Coronary artery (tissue), 2 donors: Measurements from ENCODE around the gene MYG1.

Experiments
- DNase-seq: peaks from one replicate; pipeline ENCODE4 v3.0.0-alpha.2; 2017; ENCODE audit warnings: low spot score
- H3K27ac ChIP-seq, 2 donors: fragments of 200-600 bp; sonication (generic); one replicate each; pipeline ENCODE4 v1.5.1; 2016 to 2019
- H3K4me3 ChIP-seq: fragments of 200-600 bp; sonication (generic); 2 replicates; pipeline ENCODE4 v1.5.1; 2016; ENCODE audit warnings: mild to moderate bottlenecking, moderate library complexity
- TF ChIP-seq, protein P1 (sequence below): fragments of 200-600 bp; sonication (generic); IDR thresholded peaks from one replicate; pipeline ENCODE4 v1.5.1; 2019; ENCODE audit warnings: antibody characterized with exemption

The MYG1 gene

DNA sequence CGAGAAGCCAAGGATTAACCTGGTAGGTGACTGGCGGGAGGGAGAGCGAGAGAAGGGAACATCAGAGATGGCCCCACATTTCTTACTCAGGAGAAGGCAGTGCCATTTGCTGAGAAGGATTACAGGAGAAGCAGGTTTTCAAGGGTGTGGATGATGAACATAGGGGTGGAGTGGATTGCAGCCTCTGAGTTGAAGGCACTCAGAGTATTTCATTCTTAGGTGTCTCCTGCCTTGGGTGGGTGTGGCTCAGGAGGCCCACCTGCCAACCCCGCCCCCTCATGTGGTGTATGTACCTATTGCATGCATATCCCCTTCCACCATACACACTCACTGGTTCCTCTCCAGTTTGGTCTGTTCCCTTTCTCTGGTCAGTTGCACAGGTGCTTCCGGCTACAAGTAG lies 25.1 kb upstream of the MYG1 start:
- TF ChIP-seq, protein P1, sequence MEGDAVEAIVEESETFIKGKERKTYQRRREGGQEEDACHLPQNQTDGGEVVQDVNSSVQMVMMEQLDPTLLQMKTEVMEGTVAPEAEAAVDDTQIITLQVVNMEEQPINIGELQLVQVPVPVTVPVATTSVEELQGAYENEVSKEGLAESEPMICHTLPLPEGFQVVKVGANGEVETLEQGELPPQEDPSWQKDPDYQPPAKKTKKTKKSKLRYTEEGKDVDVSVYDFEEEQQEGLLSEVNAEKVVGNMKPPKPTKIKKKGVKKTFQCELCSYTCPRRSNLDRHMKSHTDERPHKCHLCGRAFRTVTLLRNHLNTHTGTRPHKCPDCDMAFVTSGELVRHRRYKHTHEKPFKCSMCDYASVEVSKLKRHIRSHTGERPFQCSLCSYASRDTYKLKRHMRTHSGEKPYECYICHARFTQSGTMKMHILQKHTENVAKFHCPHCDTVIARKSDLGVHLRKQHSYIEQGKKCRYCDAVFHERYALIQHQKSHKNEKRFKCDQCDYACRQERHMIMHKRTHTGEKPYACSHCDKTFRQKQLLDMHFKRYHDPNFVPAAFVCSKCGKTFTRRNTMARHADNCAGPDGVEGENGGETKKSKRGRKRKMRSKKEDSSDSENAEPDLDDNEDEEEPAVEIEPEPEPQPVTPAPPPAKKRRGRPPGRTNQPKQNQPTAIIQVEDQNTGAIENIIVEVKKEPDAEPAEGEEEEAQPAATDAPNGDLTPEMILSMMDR, result no peak
- H3K27ac ChIP-seq, result no peak overlapping the region
- DNase-seq, result no peak
- H3K4me3 ChIP-seq, result no peak overlapping the region

GRCh38 chr12:53276511-53276910 lies 23.0 kb upstream of the MYG1 start:
- DNase-seq, result no peak
- Histone ChIP-seq H3K4me3 (no peak overlapping the region), H3K27ac (no peak overlapping the region)
- TF ChIP-seq, protein P1, result no peak

- TF ChIP-seq, protein P1, result no peak
- DNase-seq, result no peak
These were observed 21.5 kb upstream of the MYG1 start for GRCh38 chr12:53277981-53278380.

GRCh38 chr12:53279283-53279869 lies 20.1 kb upstream of the MYG1 start:
- TF ChIP-seq, protein P1, result no peak
- DNase-seq, result no peak
- Histone ChIP-seq H3K27ac (no peak overlapping the region), H3K4me3 (no peak overlapping the region)

More at GRCh38 chr12:53277981-53278380, 21.5 kb upstream of the MYG1 start:
- H3K4me3 ChIP-seq, result no peak overlapping the region
- no peak overlapping the region for H3K27ac ChIP-seq

DNA sequence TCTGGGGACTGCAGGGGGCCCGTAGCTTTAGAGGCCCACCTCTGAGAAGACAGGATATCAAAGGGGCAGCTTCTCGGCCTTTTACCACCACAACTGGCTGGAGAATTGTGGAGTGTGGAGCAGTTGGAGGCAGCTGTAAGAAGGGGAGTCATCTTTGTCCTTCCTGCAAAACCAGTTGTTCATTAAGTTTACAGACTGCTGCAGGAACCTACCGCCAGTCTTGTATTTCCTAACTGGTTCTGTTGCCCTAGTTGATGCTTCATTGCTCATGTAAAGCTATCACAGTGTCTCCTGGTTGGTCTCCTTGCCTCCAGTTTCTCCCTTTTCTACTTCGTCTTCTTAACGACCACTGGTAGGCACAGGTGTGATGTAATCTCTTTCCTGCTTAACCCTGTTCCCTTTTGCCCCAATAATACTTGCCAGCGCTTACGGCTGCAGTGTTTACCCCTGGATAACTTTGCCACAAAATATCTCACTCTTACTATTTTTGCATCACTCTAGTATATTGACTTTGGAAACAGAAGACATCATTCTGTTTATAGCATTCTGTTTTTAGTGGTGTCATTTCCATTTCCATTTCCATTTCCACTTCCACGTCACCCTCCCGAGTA lies 19.5 kb upstream of the MYG1 start:
- DNase-seq, result no peak
- H3K4me3 ChIP-seq, result no peak overlapping the region
- TF ChIP-seq, protein P1, result no peak
- H3K27ac ChIP-seq, result no peak overlapping the region

DNA sequence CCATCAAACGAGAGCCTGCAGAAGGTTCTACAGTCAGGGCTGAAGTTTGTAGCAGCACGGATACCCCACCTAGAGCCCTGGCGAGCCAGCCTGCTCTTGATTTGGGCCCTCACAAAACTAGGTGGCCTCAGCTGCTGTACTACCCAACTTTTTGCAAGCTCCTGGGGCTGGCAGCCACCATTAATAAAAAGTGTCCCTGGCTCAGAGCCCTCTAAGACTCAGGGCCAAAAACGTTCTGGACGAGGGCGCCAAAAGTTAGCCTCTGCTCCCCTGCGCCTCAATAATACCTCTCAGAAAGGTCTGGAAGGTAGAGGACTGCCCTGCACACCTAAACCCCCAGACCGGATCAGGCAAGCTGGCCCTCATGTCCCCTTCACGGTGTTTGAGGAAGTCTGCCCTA lies 13.0 kb upstream of the MYG1 start:
- DNase-seq, result no peak
- H3K27ac ChIP-seq, result no peak overlapping the region
- TF ChIP-seq, protein P1, result no peak

GRCh38 chr12:53287741-53288216 lies 11.7 kb upstream of the MYG1 start:
- Histone ChIP-seq H3K27ac (no peak overlapping the region), H3K4me3 (no peak overlapping the region)
- TF ChIP-seq, protein P1, result peak; percentile 33
- no peak for DNase-seq

More for the DNA sequence above, 13.0 kb upstream of the MYG1 start:
- no peak overlapping the region for H3K4me3 ChIP-seq
